NCI-H748 treated with DMSO at 0.1 percent for 48 hours (cell line): ENCODE measurements around the gene EME2.

Experiments
- DNase-seq: peaks from one replicate; lab custom pipeline; 2025; lab: John Stamatoyannopoulos, UW

EME2 gene

DNA sequence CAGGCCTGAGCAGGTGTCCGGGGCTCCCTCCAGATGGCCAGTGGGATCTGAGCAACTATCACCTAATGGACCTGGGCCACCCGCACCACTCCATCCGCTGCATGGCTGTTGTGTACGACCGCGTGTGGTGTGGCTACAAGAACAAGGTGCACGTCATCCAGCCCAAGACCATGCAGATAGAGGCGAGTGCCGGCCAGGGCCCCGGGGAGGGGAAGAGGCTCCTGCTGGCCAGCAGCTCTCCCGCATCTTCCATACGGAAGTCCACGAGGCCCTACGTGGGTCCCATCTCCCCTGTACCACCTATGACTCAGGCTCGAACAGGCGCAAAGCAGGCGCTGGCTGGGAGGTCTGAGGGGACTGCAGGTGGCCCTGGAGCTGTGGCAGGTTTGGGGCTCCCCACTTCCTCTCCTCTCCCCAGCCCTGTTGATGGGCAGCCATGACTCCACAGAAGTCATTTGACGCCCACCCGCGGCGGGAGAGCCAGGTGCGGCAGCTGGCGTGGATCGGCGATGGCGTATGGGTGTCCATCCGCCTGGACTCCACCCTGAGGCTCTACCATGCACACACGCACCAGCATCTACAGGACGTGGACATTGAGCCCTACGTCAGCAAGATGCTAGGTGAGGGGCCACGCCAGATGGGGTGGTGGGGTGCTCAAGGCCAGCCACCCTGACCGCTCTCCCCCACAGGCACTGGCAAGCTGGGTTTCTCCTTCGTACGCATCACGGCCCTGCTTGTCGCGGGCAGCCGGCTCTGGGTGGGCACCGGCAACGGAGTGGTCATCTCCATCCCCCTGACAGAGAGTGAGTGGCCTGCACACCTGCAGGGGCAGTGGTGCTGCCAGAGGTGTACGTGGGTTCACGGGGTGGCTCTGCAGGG lies 5.3 kb upstream of the EME2 start:
- no peak for DNase-seq

GRCh38 chr16:1768061-1768766 lies 4.4 kb upstream of the EME2 start:
- DNase-seq = no peak

- no peak for DNase-seq
These were observed 3.7 kb upstream of the EME2 start for GRCh38 chr16:1768767-1769401.

DNA sequence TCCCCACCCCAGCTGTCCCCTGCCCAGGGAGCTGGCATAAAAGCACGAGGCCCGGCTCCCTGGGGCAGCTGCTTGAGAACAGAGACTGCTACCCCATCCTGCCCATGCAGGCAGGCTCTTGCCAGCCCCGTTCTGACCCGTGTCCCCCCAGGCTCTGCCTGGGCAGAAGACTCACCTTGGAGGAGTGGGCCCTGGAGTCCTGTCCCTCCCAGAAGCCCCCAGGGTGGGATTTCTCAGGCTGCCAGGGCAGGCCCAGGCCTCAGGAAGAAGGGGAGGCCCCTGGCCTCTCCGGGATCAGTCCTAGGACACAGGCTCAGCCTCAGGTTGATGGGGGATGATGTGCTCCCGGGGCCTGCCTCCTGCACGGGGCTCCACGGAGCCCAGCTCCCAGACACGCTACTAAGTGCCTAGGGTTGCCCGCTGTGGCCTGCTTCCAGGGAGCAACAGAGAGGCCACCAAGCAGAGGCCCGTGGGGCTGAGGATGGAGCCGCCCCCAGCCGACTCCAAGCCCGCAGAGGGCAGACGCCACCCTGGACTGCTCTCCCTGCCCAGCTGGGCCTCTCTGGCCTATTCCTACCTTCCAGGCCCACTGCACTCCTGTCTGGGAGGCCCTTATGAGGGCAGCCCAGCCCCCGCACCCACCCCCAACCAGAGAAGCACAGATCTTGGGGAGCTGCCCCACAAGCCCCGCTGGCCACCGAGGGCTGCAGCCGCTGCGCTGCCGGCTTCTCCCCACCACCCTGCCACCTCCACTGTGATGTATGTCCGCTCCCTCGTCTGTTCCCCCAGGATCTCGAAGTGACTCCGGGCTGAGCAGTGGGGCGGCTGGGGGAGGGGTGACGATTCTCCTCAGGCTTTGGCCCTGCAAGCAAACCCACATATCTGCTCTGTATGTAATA lies 3.0 kb upstream of the EME2 start:
- DNase-seq = no peak

DNA sequence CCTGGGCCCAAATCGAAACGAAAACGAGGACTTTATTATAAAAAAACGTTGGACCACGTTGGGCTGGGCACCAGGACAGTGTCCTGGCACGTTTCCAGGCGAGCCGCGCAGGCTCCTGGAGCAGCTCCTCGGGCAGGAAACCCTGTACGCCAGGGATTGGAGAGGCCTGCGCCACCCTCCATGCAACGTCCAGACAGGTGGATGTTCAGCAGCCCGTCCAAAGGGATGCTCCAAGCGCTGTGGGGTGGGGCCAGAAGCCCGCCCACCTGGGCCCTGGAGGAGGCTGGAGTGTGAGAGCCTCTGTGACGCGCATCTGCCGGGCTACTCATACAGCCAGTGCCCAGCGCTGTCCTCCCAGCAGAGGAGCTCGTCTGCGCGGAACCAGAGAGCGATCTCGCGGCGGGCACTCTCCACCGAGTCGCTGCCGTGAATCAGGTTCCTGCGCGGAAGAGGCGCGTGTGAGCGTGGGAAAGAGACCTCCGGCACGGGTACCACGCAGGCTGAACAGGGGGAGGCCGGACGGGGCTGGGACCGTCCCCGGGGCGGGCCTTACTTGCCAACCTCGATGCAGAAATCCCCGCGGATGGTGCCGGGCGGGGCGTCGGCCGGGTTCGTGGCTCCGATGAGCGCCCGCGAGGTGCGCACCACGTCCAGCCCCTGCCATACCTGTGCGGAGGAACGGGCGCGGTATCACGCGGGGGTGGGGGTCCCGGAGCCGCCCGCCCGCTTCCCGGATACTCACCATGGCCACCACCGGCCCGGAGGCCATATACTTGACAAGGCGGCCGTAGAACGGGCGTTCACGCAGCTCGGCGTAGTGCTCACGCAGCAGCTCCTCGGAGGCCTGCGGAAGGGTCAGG lies 2.1 kb upstream of the EME2 start:
- DNase-seq = peak; percentile 21

- no peak for DNase-seq
These were observed 1.3 kb upstream of the EME2 start, which contains the start of gene NME3 for GRCh38 chr16:1771188-1771863. Gene NME3 (minus strand): TSS chr16:1771543. CDS start chr16:1771534, 9 bp downstream.

DNA sequence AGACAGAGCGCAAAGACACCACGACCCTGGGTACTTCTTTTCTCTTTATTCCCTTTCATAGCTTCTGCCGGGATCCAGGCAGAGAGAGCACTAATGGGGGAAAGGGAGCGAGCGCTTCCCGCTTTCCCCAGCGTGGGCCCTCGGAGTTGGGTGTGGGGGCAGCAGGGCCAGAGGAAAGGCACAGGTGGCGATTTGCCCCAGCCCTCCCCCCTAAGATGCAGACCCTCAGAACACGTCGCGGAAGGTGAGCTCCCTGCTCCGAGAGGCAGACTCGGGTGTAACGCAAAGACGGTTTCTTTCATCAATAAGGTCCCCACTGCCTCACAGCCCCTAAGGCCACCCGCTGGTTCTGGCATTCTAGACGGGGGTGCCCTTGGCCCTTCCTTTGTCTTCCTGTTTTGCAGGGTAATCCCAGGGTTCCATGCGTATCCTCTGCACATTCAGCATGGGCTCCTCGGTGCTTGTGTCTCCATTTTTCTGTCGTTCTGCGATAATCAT lies 697 bp upstream of the EME2 start:
- no peak for DNase-seq

DNA sequence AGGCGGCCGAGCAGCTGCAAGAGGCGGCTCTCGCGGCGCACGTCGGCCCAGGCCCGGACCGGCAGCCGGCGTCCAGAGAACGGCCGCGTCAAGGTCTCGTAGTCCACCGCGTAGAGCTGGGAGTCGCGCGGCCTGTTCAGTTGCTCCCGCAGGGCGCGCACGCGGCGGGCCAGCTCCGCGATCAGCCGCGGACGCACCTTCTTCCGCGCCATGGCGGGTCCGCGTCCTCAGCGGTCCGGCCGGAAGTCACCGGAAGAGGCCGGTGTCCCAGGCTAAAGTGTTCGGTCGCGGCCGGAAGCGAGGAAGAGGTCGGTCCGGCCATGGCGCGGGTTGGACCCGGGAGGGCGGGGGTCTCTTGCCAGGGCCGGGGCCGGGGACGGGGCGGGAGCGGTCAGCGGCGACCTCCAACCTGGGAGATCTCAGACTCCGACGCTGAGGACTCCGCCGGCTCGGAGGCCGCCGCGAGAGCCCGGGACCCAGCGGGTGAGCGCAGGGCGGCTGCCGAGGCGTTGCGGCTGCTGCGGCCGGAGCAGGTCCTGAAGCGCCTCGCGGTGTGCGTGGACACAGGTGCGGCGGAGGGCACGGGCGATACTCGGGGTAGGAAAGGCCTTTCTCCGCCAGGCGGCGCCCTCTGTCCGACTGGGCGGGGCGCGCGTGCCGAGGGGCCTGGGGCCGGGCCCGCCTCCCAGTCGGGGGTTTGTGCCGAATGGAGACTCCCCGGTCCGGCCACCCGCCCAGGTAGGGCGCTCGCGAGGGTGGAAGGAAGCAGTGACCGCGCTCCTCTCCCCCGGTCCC lies 495 bp downstream of the EME2 start, which contains the start of gene MRPS34:
Gene MRPS34 (minus strand): TSS at position 227 of the 795 bp plus-strand sequence. CDS start 15 bp downstream, at position 212.
- peak; percentile 50 for DNase-seq

- DNase-seq = no peak
These were observed 1.3 kb downstream of the EME2 start for GRCh38 chr16:1773703-1774447.

GRCh38 chr16:1774448-1774780 lies 1.8 kb downstream of the EME2 start:
- DNase-seq = no peak

GRCh38 chr16:1775006-1775845 lies 2.6 kb downstream of the EME2 start:
- no peak for DNase-seq

DNA sequence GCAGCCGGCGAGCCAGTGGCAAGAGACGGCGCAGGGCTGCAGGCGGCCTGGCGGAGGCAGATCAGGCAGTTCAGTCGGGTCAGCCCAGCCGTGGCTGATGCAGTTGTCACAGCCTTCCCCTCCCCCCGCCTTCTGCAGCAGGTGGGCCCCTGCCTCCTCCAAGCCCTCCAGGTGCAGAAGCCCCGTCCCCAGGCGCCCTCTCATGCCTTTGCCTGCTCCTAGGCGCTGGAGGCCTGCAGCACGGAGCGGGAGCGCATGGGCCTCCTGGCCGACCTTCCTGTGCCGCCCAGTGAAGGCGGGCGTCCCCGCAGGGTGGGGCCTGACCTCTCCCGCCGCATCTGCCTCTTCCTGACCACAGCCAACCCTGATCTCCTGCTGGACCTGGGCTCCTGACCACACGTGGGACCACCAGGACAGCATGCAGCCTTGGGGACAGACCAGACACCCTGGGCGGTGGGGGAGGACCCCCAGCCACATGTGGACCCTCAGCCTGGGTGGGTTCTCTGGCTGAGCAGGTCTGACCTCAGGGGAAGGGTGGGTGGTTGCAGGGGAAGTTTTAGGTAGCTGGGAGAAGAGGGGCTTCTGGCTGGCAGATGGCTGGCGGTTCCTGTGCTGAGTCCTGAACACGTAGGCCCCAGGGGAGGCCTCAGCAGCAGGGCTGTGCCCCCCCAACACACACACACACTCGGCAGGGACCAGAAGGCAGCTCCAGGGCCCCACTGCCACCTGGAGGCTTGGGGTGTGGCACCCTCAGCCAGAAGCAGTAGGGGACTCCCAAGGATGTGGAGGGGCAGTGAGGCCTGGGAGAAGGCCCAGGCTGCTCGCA lies 3.4 kb downstream of the EME2 start:
- DNase-seq = no peak

- no peak for DNase-seq
These were observed 4.0 kb downstream of the EME2 start for GRCh38 chr16:1776672-1776955.

GRCh38 chr16:1776991-1777374 lies 4.4 kb downstream of the EME2 start:
- DNase-seq = no peak

GRCh38 chr16:1777375-1778199 lies 5.0 kb downstream of the EME2 start:
- no peak for DNase-seq
